Neuronal stem cell (in vitro differentiated cells): ENCODE results near the gene CPLX3.

Experiments used
- DNase-seq: peaks from one replicate; pipeline ENCODE4 v3.0.0-alpha.2; 2013; ENCODE audit warnings: low spot score
- H2AFZ ChIP-seq: one replicate; pipeline ENCODE4 v1.6.1; 2013; ENCODE audit warnings: mild to moderate bottlenecking, low read length, inconsistent platforms
- H2AK5ac ChIP-seq: 2 replicates; pipeline ENCODE4 v1.6.1; 2013; ENCODE audit warnings: low read depth, mild to moderate bottlenecking, inconsistent platforms, low read length, moderate library complexity, mixed read lengths
- H2BK120ac ChIP-seq: 2 replicates; pipeline ENCODE4 v1.6.1; 2013; ENCODE audit warnings: low read depth, mild to moderate bottlenecking, inconsistent platforms, low read length, moderate library complexity, mixed read lengths
- H2BK12ac ChIP-seq: one replicate; pipeline ENCODE4 v1.6.1; 2013; ENCODE audit warnings: low read length, inconsistent platforms
- H2BK15ac ChIP-seq: 2 replicates; pipeline ENCODE4 v1.6.1; 2013; ENCODE audit warnings: mild to moderate bottlenecking, low read length, inconsistent platforms, mixed read lengths
- H2BK5ac ChIP-seq: one replicate; pipeline ENCODE4 v1.6.1; 2013; ENCODE audit warnings: inconsistent platforms, mild to moderate bottlenecking, low read length, moderate library complexity
- H3K14ac ChIP-seq: one replicate; pipeline ENCODE4 v1.6.1; 2013; ENCODE audit warnings: low read length, inconsistent platforms
- H3K18ac ChIP-seq: 2 replicates; pipeline ENCODE4 v1.6.1; 2013; ENCODE audit warnings: low read length, inconsistent platforms
- H3K23ac ChIP-seq: 2 replicates; pipeline ENCODE4 v1.6.1; 2013; ENCODE audit warnings: low read depth, mild to moderate bottlenecking, mixed read lengths, low read length, inconsistent platforms; ENCODE audit not compliant: poor library complexity
- H3K27ac ChIP-seq: replicated peaks from 3 replicates; pipeline ENCODE4 v1.5.1; 2013; ENCODE audit warnings: low read length, inconsistent platforms
- H3K27me3 ChIP-seq, 3 experiments: 2 replicates each; pipeline ENCODE4 v1.6.1; 2013; ENCODE audit warnings: low read length in 3 of 3, mild to moderate bottlenecking in 2 of 3, inconsistent platforms in 1 of 3, low read depth in 1 of 3, mixed read lengths in 1 of 3, moderate library complexity in 1 of 3; ENCODE audit not compliant: control insufficient read depth in 3 of 3, insufficient read depth in 3 of 3
- H3K36me3 ChIP-seq, 2 donors: replicated peaks in 1 of 2; 2 replicates each; pipeline ENCODE4 v1.6.1; 2013; ENCODE audit warnings: low read length in 2 of 2; ENCODE audit not compliant: control insufficient read depth in 2 of 2, insufficient read depth in 2 of 2
- H3K4ac ChIP-seq: 2 replicates; pipeline ENCODE4 v1.6.1; 2013; ENCODE audit warnings: inconsistent platforms, mild to moderate bottlenecking, low read length, moderate library complexity
- H3K4me1 ChIP-seq, 2 donors: 1 replicate in 1 of 2; 2 replicates in 1 of 2; pipeline ENCODE4 v1.6.1; 2013; ENCODE audit warnings: low read length in 2 of 2, low read depth in 1 of 2; ENCODE audit not compliant: control insufficient read depth in 2 of 2, insufficient read depth in 1 of 2
- H3K4me2 ChIP-seq: one replicate; pipeline ENCODE4 v1.6.1; 2013; ENCODE audit warnings: mild to moderate bottlenecking, low read length, inconsistent platforms; ENCODE audit not compliant: insufficient read depth, poor library complexity, severe bottlenecking
- H3K4me3 ChIP-seq, 2 donors: 2 replicates each; pipeline ENCODE4 v1.5.1; 2013; ENCODE audit warnings: low read length in 2 of 2, mild to moderate bottlenecking in 2 of 2, inconsistent platforms in 1 of 2, moderate library complexity in 1 of 2
- H3K79me1 ChIP-seq: one replicate; pipeline ENCODE4 v1.6.1; 2013; ENCODE audit warnings: low read depth, mild to moderate bottlenecking, inconsistent platforms, low read length, moderate library complexity
- H3K9ac ChIP-seq: one replicate; pipeline ENCODE4 v1.6.1; 2013; ENCODE audit warnings: mild to moderate bottlenecking, low read depth, low read length, inconsistent platforms; ENCODE audit not compliant: poor library complexity
- H3K9me3 ChIP-seq, 2 donors: replicated peaks in 1 of 2; 2 replicates each; pipeline versions ENCODE3 to v1.6.1; 2013; ENCODE audit warnings: low read length in 2 of 2, mild to moderate bottlenecking in 2 of 2, inconsistent platforms in 1 of 2, low read depth in 1 of 2, mixed read lengths in 1 of 2, moderate library complexity in 1 of 2; ENCODE audit not compliant: control insufficient read depth in 2 of 2, insufficient read depth in 1 of 2
- H4K8ac ChIP-seq: one replicate; pipeline ENCODE4 v1.6.1; 2013; ENCODE audit warnings: low read depth, mild to moderate bottlenecking, inconsistent platforms, low read length, moderate library complexity
- H4K91ac ChIP-seq: one replicate; pipeline ENCODE4 v1.6.1; 2013; ENCODE audit warnings: low read length, low read depth, mild to moderate bottlenecking, inconsistent platforms; ENCODE audit not compliant: poor library complexity
- WGBS, 2 donors: extraction: QIAGEN DNeasy Blood & Tissue Kit; methylation state at CpG; one replicate each; pipeline ENCODE4 v1.1.7; 2013; ENCODE audit warnings: missing lambda C conversion rate in 2 of 2, mixed read lengths in 1 of 2; ENCODE audit not compliant: insufficient read length in 2 of 2, insufficient replicate concordance in 1 of 2; ENCODE audit errors: extremely low coverage in 2 of 2; 5-methylcytosine and 5-hydroxymethylcytosine counted together

Gene CPLX3

GRCh38 chr15:74794248-74794969 lies 32.0 kb upstream of the CPLX3 start:
- H3K4me2 ChIP-seq = no peak overlapping the region
- no peak overlapping the region for H4K91ac ChIP-seq
- peaks cover 11 to 14% of the 10 kb centered on the region in 2 donors for H3K4me1 ChIP-seq
- H3K9ac ChIP-seq = no peak overlapping the region
- no peak for DNase-seq
- no peak overlapping the region for H3K4ac ChIP-seq
- no peak overlapping the region for H4K8ac ChIP-seq
- H3K18ac ChIP-seq = no peak overlapping the region
- no peak overlapping the region for H3K23ac ChIP-seq
- no peaks in the 10 kb centered on the region for H3K27me3 ChIP-seq
- peaks cover 12 to 28% of the 10 kb centered on the region in 2 donors for H3K36me3 ChIP-seq
- H3K4me3 ChIP-seq = no peak overlapping the region
- no peak overlapping the region for H3K27ac ChIP-seq
- H3K14ac ChIP-seq = no peak overlapping the region
- no CpG with 5 or more reads among the region's 9 CpGs for WGBS, 2 donors
- H3K9me3 ChIP-seq = no peaks in the 10 kb centered on the region
- H2BK120ac ChIP-seq = no peak overlapping the region
- H2BK5ac ChIP-seq = no peak overlapping the region
- H2AK5ac ChIP-seq = no peak overlapping the region
- H2AFZ ChIP-seq = no peak overlapping the region
- no peak overlapping the region for H2BK15ac ChIP-seq
- H2BK12ac ChIP-seq = no peak overlapping the region
- H3K79me1 ChIP-seq = peaks cover 15% of the 10 kb centered on the region

DNA sequence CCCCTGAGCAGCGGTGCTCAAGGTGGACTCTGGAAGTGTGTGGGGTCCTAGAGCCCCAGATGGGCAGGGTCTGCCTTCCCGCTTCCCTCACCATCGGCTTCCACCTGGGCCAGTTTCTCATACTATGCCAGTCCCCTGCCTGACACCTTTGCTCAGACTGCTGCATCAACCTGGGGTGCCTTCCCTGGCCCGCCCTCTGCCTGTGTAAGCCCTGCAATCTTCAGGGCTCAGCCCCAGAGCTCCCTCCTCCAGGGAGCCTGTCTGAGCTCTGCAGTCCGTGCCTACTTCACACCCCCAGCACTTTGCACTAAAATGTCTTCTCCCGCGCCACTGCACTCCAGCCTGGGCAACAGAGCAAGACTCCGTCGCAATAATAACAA lies 31.5 kb upstream of the CPLX3 start:
- no CpG with 5 or more reads among the region's 9 CpGs for WGBS, 2 donors
- Histone ChIP-seq H3K18ac (no peak overlapping the region), H3K27ac (no peak overlapping the region), H3K27me3 (no peaks in the 10 kb centered on the region), H2BK12ac (no peak overlapping the region), H2BK120ac (no peak overlapping the region), H3K9me3 (no peaks in the 10 kb centered on the region), H2BK5ac (no peak overlapping the region), H2BK15ac (no peak overlapping the region), H3K4me3 (no peak overlapping the region), H3K36me3 (peaks cover 18 to 33% of the 10 kb centered on the region in 2 donors), H2AFZ (no peak overlapping the region), H4K91ac (no peak overlapping the region), H3K4ac (no peak overlapping the region), H2AK5ac (no peak overlapping the region), H3K79me1 (peaks cover 15% of the 10 kb centered on the region), H3K4me1 (peaks cover 11% of the 10 kb centered on the region in 2 donors), H3K9ac (no peak overlapping the region), H3K4me2 (no peak overlapping the region), H4K8ac (no peak overlapping the region), H3K23ac (no peak overlapping the region), H3K14ac (no peak overlapping the region)
- DNase-seq = no peak

DNA sequence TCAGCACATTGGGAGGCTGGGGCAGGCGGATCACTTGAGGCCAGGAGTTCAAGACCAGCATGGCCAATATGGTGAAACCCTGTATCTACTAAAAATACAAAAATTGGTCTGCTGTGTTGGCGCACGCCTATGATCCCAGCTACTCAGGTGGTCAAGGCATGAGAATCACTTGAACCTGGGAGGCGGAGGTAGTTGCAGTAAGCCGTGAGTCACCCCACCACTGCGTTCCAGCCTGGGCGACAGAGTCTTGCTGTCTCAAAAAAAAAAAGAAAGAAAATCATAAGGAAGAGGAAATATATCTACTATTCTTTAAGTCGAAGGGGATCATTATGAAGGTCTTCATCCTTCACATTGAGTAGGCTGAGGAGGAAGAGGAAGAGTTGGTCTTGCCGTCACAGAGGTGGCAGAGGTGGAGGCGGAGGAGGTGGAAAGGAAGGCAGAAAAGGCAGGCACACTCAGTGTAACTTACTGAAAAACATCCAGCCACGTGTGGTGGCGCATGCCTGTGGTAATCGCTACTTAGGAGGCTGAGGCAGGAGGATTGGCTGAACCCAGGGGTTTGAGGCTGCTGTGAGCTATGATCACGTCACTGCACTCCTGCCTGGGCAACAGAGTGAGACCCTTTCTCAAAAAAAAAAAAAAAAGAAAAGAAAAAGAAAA lies 30.3 kb upstream of the CPLX3 start:
- H2BK5ac ChIP-seq = no peak overlapping the region
- no peak overlapping the region for H3K14ac ChIP-seq
- no peak overlapping the region for H3K23ac ChIP-seq
- H3K4me1 ChIP-seq = peaks cover 11% of the 10 kb centered on the region in 2 donors
- H2AK5ac ChIP-seq = no peak overlapping the region
- no peak overlapping the region for H3K18ac ChIP-seq
- no peak for DNase-seq
- H3K36me3 ChIP-seq = peaks cover 25 to 45% of the 10 kb centered on the region in 2 donors
- H3K27ac ChIP-seq = no peak overlapping the region
- no peak overlapping the region for H3K4ac ChIP-seq
- no peak overlapping the region for H2BK12ac ChIP-seq
- no peak overlapping the region for H3K4me3 ChIP-seq
- H2AFZ ChIP-seq = no peak overlapping the region
- H3K4me2 ChIP-seq = no peak overlapping the region
- H3K79me1 ChIP-seq = peaks cover 15% of the 10 kb centered on the region
- no peak overlapping the region for H4K91ac ChIP-seq
- no peaks in the 10 kb centered on the region for H3K9me3 ChIP-seq
- H2BK120ac ChIP-seq = no peak overlapping the region
- H3K27me3 ChIP-seq = no peaks in the 10 kb centered on the region
- no peak overlapping the region for H3K9ac ChIP-seq
- H2BK15ac ChIP-seq = no peak overlapping the region
- no peak overlapping the region for H4K8ac ChIP-seq
- no CpG with 5 or more reads among the region's 14 CpGs for WGBS, 2 donors

DNA sequence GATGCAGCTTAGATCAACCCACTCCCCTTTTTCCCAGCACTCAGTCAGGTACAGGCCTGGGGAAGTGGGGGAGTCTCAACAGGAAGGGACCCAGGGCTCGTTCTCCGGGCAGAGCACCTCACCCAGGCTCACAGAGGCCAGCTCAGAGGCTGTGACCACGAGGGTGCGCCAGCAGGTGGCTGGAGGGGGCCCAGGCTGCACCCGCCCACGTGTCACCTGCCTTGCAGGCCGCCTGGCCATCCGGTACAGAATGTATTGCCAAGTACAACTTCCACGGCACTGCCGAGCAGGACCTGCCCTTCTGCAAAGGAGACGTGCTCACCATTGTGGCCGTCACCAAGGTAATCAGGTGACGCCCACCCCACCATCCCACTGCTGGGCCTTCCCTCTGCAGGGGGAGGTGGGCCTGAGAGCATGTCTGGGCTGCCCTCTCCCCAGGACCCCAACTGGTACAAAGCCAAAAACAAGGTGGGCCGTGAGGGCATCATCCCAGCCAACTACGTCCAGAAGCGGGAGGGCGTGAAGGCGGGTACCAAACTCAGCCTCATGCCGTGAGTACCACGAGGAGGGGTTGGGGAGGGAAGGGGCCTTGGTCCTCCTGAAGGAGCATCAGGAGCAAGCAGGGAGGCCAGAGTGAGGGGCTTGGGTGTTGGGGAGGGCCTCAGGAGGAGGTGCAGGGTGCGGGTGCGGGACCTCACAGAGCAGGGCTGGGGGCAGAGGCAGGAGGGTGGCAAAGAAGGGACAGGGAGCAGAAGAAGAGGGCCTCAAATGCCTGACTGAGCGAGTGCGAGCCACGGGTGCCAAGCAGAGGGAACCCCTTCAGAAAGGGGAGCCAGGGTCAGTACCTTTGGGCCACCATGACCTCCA lies 27.8 kb upstream of the CPLX3 start:
- no peak overlapping the region for H2AK5ac ChIP-seq
- WGBS, 2 donors = no CpG with 5 or more reads among the region's 25 CpGs
- H2BK120ac ChIP-seq = no peak overlapping the region
- no peak overlapping the region for H3K14ac ChIP-seq
- no peak overlapping the region for H3K27ac ChIP-seq
- H4K8ac ChIP-seq = peak overlapping the region; percentile 32
- no peak overlapping the region for H4K91ac ChIP-seq
- peaks cover 43 to 68% of the 10 kb centered on the region in 2 donors for H3K36me3 ChIP-seq
- no peak overlapping the region for H3K4ac ChIP-seq
- peak overlapping the region; percentile 18 for H2BK12ac ChIP-seq
- no peak overlapping the region for H2BK15ac ChIP-seq
- peak overlapping the region; percentile 2 for H3K23ac ChIP-seq
- no peak for DNase-seq
- no peak overlapping the region for H3K4me3 ChIP-seq
- H3K79me1 ChIP-seq = peaks cover 16% of the 10 kb centered on the region
- H3K4me1 ChIP-seq = no peaks in the 10 kb centered on the region
- peak overlapping the region; percentile 0 for H3K4me2 ChIP-seq
- H3K9me3 ChIP-seq = no peaks in the 10 kb centered on the region
- peak overlapping the region; percentile 31 for H2BK5ac ChIP-seq
- peak overlapping the region; percentile 53 for H3K18ac ChIP-seq
- H2AFZ ChIP-seq = no peak overlapping the region
- peak overlapping the region; percentile 17 for H3K9ac ChIP-seq
- no peaks in the 10 kb centered on the region for H3K27me3 ChIP-seq
